GM12878 (cell line): ENCODE results near the gene PDCD6IP. TPM values are rescaled to one million over a fixed set of nuclear protein-coding genes. Genes with fewer than 3 reads are reported as not detected.

Source experiments
- ATAC-seq: fragments of 200-7000 bp; cut with Tn5 transposase; 3 replicates; pipeline ENCODE4 v1.9.1; 2020; ENCODE audit warnings: mild to moderate bottlenecking, moderate library complexity
- BruUV-seq: library from RNA; stranded (reverse); fragments of 400-500 nt; replicated peaks from 2 replicates; lab custom pipeline; 2021; lab: Mats Ljungman, UMichigan
- CTCF ChIA-PET: fragments of 300-600 bp; sonication (Branson Sonifier 250); formaldehyde crosslinking; extraction: SDS; loops from one replicate; lab custom pipeline; 2021; ENCODE audit warnings: inconsistent platforms; lab: Yijun Ruan, JAX
- POLR2A ChIA-PET: fragments of 350-600 bp; formaldehyde crosslinking; extraction: SDS; loops from one replicate; lab custom pipeline; 2021; ENCODE audit warnings: inconsistent platforms; lab: Charles Lee
- RAD21 ChIA-PET: fragments of 300-600 bp; sonication (Branson Sonifier 250); formaldehyde crosslinking; loops from one replicate; lab custom pipeline; 2023; ENCODE audit warnings: antibody characterized with exemption; ENCODE audit not compliant: unreplicated experiment; lab: Charles Lee
- SMC1A ChIA-PET: fragments of 300-600 bp; sonication (Branson Sonifier 250); formaldehyde crosslinking; loops from one replicate; lab custom pipeline; 2023; ENCODE audit not compliant: unreplicated experiment, uncharacterized antibody; lab: Charles Lee
- DNase-seq: peaks from one replicate; pipeline ENCODE4 v3.0.0-alpha.2; 2011; ENCODE audit warnings: low read depth, low spot score
- FAIRE-seq: peaks from 3 replicates; lab custom pipeline; 2011; peaks lifted over from hg19 to GRCh38; lab: Jason Lieb, UNC
- H2AFZ ChIP-seq: 2 replicates; pipeline ENCODE4 v1.6.0; 2011; ENCODE audit warnings: low read depth, low read length, control low read depth; ENCODE audit not compliant: control insufficient read depth
- H3K27ac ChIP-seq: 2 replicates; pipeline ENCODE4 v1.5.1; 2011; ENCODE audit warnings: control low read depth; ENCODE audit not compliant: control insufficient read depth, insufficient read depth
- H3K27me3 ChIP-seq, 2 experiments: replicated peaks in 1 of 2; 2 replicates each; pipeline versions ENCODE4 v1.6.0 to v1.6.1; 2011; ENCODE audit warnings: low read length in 1 of 2; ENCODE audit not compliant: control insufficient read depth in 2 of 2, insufficient read depth in 2 of 2
- H3K36me3 ChIP-seq, 2 experiments: 2 replicates each; pipeline ENCODE4 v1.5.1; 2011; ENCODE audit warnings: low read length in 1 of 2; ENCODE audit not compliant: control insufficient read depth in 2 of 2, insufficient read depth in 2 of 2
- H3K4me1 ChIP-seq: 2 replicates; pipeline ENCODE4 v1.6.1; 2011; ENCODE audit warnings: mild to moderate bottlenecking, low read length, moderate library complexity, mixed read lengths; ENCODE audit not compliant: control insufficient read depth, insufficient read depth
- H3K4me2 ChIP-seq: 2 replicates; pipeline ENCODE4 v1.6.0; 2011; ENCODE audit warnings: control low read depth; ENCODE audit not compliant: control insufficient read depth, insufficient read depth
- H3K4me3 ChIP-seq: fragments of 200-600 bp; sonication (generic); 2 replicates; pipeline ENCODE4 v1.5.1; 2016
- H3K79me2 ChIP-seq: 2 replicates; pipeline ENCODE4 v1.6.0; 2011; ENCODE audit warnings: low read length; ENCODE audit not compliant: control insufficient read depth, insufficient read depth
- H3K9ac ChIP-seq: 2 replicates; pipeline ENCODE4 v1.8.0; 2011; ENCODE audit warnings: low read length, control low read depth, mixed read lengths; ENCODE audit not compliant: control insufficient read depth, insufficient read depth
- H3K9me3 ChIP-seq: replicated peaks from 3 replicates; pipeline ENCODE4 v1.5.1; 2011; ENCODE audit warnings: mild to moderate bottlenecking, low read length; ENCODE audit not compliant: control insufficient read depth, insufficient read depth
- H4K20me1 ChIP-seq: 2 replicates; pipeline ENCODE4 v1.6.0; 2011; ENCODE audit not compliant: control insufficient read depth, insufficient read depth
- BRCA1 ChIP-seq: IDR thresholded peaks from 2 replicates; pipeline ENCODE4 v1.6.1; 2011; ENCODE audit warnings: low read depth, low read length, improper control_type of control experiment
- EZH2 ChIP-seq: IDR thresholded peaks from 2 replicates; pipeline ENCODE4 v1.6.1; 2012; ENCODE audit warnings: low read depth, mild to moderate bottlenecking, control low read depth, inconsistent platforms, low read length, borderline replicate concordance; ENCODE audit not compliant: control insufficient read depth
- HDAC2 ChIP-seq: fragments of 200-600 bp; sonication (generic); IDR thresholded peaks from 2 replicates; pipeline ENCODE4 v1.6.1; 2017
- NRF1 ChIP-seq: conservative IDR thresholded peaks from 2 replicates; pipeline ENCODE4 v1.6.1; 2011; ENCODE audit warnings: mild to moderate bottlenecking, low read depth, low read length, improper control_type of control experiment
- PAX8 ChIP-seq: fragments of 450-650 bp; IDR thresholded peaks from 2 replicates; pipeline ENCODE4 v1.6.1; 2017; ENCODE audit warnings: mild to moderate bottlenecking, moderate library complexity
- RAD51 ChIP-seq: fragments of 450-650 bp; IDR thresholded peaks from 2 replicates; pipeline ENCODE4 v1.6.1; 2016; ENCODE audit warnings: moderate library complexity, mild to moderate bottlenecking, inconsistent platforms
- RBBP5 ChIP-seq: fragments of 200-600 bp; sonication (generic); conservative IDR thresholded peaks from 2 replicates; pipeline ENCODE4 v1.6.1; 2016
- SUZ12 ChIP-seq: fragments of 200-600 bp; sonication (generic); IDR thresholded peaks from one replicate; pipeline ENCODE4 v1.6.1; 2018; ENCODE audit warnings: antibody characterized with exemption, mild to moderate bottlenecking; ENCODE audit not compliant: unreplicated experiment
- TAF1 ChIP-seq: IDR thresholded peaks from 2 replicates; pipeline ENCODE4 v1.6.1; 2011; ENCODE audit warnings: mild to moderate bottlenecking, low read depth, low read length, borderline replicate concordance
- TCF3 ChIP-seq: IDR thresholded peaks from 2 replicates; pipeline ENCODE4 v1.6.1; 2012; ENCODE audit warnings: low read depth, mild to moderate bottlenecking, low read length, borderline replicate concordance; ENCODE audit not compliant: insufficient read depth
- ZNF384 ChIP-seq: IDR thresholded peaks from 2 replicates; pipeline ENCODE4 v1.6.1; 2012; ENCODE audit warnings: low read depth, mild to moderate bottlenecking, low read length, improper control_type of control experiment, borderline replicate concordance
- WGBS: methylation state at CpG from one replicate; pipeline ENCODE4 v1.1.6; 2016; ENCODE audit warnings: low lambda C conversion rate; ENCODE audit not compliant: insufficient replicate concordance, insufficient coverage; ENCODE audit errors: missing lambda C conversion rate; 5-methylcytosine and 5-hydroxymethylcytosine counted together
- in situ Hi-C: fragments of 300-500 bp; cut with MboI; formaldehyde crosslinking; loops from 9 replicates; pipeline ENCODE4 v1.14.3; 2018; ENCODE audit warnings: mixed read lengths
- intact Hi-C: fragments of 100-400 bp; cut with micrococcal nuclease; formaldehyde crosslinking; loops from one replicate; pipeline ENCODE4 v1.14.2; 2022; ENCODE audit not compliant: unreplicated experiment
- polyA plus RNA-seq, 11 experiments: library from polyadenylated mRNA; depleted of rRNA in 4 of 11; unstranded in 6 of 11; stranded (reverse) in 5 of 11; fragments of >200 nt; fragmentation: Nextera tagmentation in 4 of 11; fragmentation: Illumina TruSeq in 1 of 11; extraction: Ambion mirVana in 4 of 11; extraction: Trizol in 1 of 11; gene quantifications; 1 replicate in 1 of 11; 2 replicates in 10 of 11; pipeline versions ENCODE4 v1.2.1 to v1.2.3, GENCODE V29; 2011 to 2016; ENCODE audit warnings: inconsistent platforms in 2 of 11, missing spikeins in 2 of 11, low read depth in 1 of 11
- total RNA-seq, 4 experiments: library from RNA; depleted of rRNA in 3 of 4; stranded (reverse); fragments of >200 nt in 3 of 4; fragmentation: Illumina TruSeq in 1 of 4; extraction: Trizol in 1 of 4; gene quantifications; 2 replicates each; pipeline versions ENCODE4 v1.2.1 to v1.2.3, GENCODE V29; 2013 to 2021
- TF ChIP-seq, protein P1 (sequence below): fragments of 450-650 bp; IDR thresholded peaks from 2 replicates; pipeline ENCODE4 v1.6.1; 2018; ENCODE audit warnings: mild to moderate bottlenecking, low read depth, moderate library complexity; ENCODE audit not compliant: partially characterized antibody

Gene PDCD6IP
- total and polyA plus RNA-seq, 10 of the 15 experiments (the other 5 are each of a cell fraction or from before 2014, with no cell fraction given): 16.0 to 169 (median 81.2) TPM

DNA sequence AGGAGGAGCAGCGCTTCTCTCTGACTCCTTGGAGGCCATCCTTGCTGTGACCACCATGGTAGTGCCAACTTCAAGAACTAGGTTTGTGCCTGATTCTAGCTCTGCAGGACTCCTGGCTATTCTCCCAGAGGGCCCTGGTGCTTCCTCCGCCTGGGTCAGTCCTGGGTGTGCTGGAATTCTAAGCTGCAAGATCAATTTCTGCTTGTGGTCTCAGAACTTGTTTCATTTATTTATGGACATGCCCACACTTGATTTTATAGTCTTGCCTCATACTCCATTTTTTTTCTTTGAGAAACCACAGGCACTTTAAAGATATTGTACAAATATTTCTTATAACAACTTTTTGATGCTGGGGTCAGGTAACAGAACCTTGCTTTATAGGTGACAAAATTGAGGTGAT is 87.6 kb downstream of the PDCD6IP start:
- ChIA-PET CTCF (interaction anchor here (4.1 to 11.1 kb wide), 2 partner anchors 375 to 799 kb away, joined by 36 to 170 read pairs; no protein-coding TSS in a partner anchor), SMC1A (interaction anchor here (1.9 kb wide), 1 partner anchor 798 kb away, joined by 6 read pairs; no protein-coding TSS in a partner anchor), RAD21 (no interaction called here), POLR2A (no interaction called here)
- peaks cover 4% of the 10 kb centered on the region; the same call in 1 of the 2 replicates for H3K4me1 ChIP-seq
- in situ Hi-C loops: no loop called here
- H2AFZ ChIP-seq: no peak overlapping the region
- no peaks in the 10 kb centered on the region for H3K36me3 ChIP-seq
- ATAC-seq: no peak
- no peaks in the 10 kb centered on the region for H3K9me3 ChIP-seq
- 100% methylated on average over 2 of the region's 2 CpGs for WGBS
- no peak overlapping the region for H3K4me2 ChIP-seq
- FAIRE-seq: no peak
- H3K27me3 ChIP-seq: no peaks in the 10 kb centered on the region
- intact Hi-C loops: loop anchor here (10.0 kb wide), 1 partner anchor 509 kb away; no protein-coding TSS in a partner anchor
- H4K20me1 ChIP-seq: no peaks in the 10 kb centered on the region
- TF ChIP-seq SUZ12 (no peak), RAD51 (no peak), RBBP5 (no peak), TAF1 (no peak), TCF3 (no peak), PAX8 (no peak), EZH2 (no peak), ZNF384 (no peak), NRF1 (no peak), HDAC2 (no peak), BRCA1 (no peak)
- TF ChIP-seq, protein P1, sequence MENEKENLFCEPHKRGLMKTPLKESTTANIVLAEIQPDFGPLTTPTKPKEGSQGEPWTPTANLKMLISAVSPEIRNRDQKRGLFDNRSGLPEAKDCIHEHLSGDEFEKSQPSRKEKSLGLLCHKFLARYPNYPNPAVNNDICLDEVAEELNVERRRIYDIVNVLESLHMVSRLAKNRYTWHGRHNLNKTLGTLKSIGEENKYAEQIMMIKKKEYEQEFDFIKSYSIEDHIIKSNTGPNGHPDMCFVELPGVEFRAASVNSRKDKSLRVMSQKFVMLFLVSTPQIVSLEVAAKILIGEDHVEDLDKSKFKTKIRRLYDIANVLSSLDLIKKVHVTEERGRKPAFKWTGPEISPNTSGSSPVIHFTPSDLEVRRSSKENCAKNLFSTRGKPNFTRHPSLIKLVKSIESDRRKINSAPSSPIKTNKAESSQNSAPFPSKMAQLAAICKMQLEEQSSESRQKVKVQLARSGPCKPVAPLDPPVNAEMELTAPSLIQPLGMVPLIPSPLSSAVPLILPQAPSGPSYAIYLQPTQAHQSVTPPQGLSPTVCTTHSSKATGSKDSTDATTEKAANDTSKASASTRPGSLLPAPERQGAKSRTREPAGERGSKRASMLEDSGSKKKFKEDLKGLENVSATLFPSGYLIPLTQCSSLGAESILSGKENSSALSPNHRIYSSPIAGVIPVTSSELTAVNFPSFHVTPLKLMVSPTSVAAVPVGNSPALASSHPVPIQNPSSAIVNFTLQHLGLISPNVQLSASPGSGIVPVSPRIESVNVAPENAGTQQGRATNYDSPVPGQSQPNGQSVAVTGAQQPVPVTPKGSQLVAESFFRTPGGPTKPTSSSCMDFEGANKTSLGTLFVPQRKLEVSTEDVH: no peak
- BruUV-seq: no TSS peak
- H3K27ac ChIP-seq: no peak overlapping the region
- no peak for DNase-seq
- H3K9ac ChIP-seq: no peak overlapping the region
- no peak overlapping the region for H3K4me3 ChIP-seq
- H3K79me2 ChIP-seq: no peaks in the 10 kb centered on the region
